Stimulated activated CD8-positive, alpha-beta memory T cell treated with anti-CD3 and anti-CD28 coated beads, Interleukin-15, amount 100 ng/mL, for 4 hours (primary cell): ENCODE data around the gene FDX1.

ENCODE experiments used
- DNase-seq, 2 donors: peaks; one replicate each; pipeline ENCODE4 v3.0.0-alpha.2; 2020; ENCODE audit warnings: low read depth in 2 of 2

Gene FDX1

GRCh38 chr11:110467556-110467955 lies 37.8 kb downstream of the FDX1 start:
- no peak for DNase-seq

GRCh38 chr11:110468121-110468520 lies 38.4 kb downstream of the FDX1 start:
- no peak for DNase-seq

GRCh38 chr11:110469127-110469526 lies 39.4 kb downstream of the FDX1 start:
- DNase-seq: no peak

GRCh38 chr11:110470716-110471115 lies 41.0 kb downstream of the FDX1 start:
- DNase-seq: no peak

GRCh38 chr11:110471371-110471770 lies 41.6 kb downstream of the FDX1 start:
- DNase-seq: no peak

- no peak for DNase-seq
These were observed 43.1 kb downstream of the FDX1 start for GRCh38 chr11:110472858-110473257.

GRCh38 chr11:110473706-110474105 lies 44.0 kb downstream of the FDX1 start:
- no peak for DNase-seq

- DNase-seq: no peak
These were observed 44.8 kb downstream of the FDX1 start for GRCh38 chr11:110474578-110474977.

GRCh38 chr11:110475671-110476070 lies 45.9 kb downstream of the FDX1 start:
- DNase-seq: no peak

GRCh38 chr11:110478410-110478809 lies 48.7 kb downstream of the FDX1 start:
- DNase-seq: no peak

- DNase-seq: no peak
These were observed 49.7 kb downstream of the FDX1 start for GRCh38 chr11:110479108-110480101.

GRCh38 chr11:110481523-110481922 lies 51.8 kb downstream of the FDX1 start:
- no peak for DNase-seq

GRCh38 chr11:110486156-110486555 lies 56.4 kb downstream of the FDX1 start:
- DNase-seq: no peak

GRCh38 chr11:110488446-110488845 lies 58.7 kb downstream of the FDX1 start:
- no peak for DNase-seq

- no peak for DNase-seq
These were observed 61.1 kb downstream of the FDX1 start for GRCh38 chr11:110490886-110491285.

GRCh38 chr11:110491577-110492320 lies 62.0 kb downstream of the FDX1 start:
- no peak for DNase-seq

- DNase-seq: no peak
These were observed 62.6 kb downstream of the FDX1 start for GRCh38 chr11:110492321-110492685.

- DNase-seq: no peak
These were observed 63.6 kb downstream of the FDX1 start for GRCh38 chr11:110493346-110493745.

- no peak for DNase-seq
These were observed 67.7 kb downstream of the FDX1 start for GRCh38 chr11:110497231-110497978.

GRCh38 chr11:110501428-110501827 lies 71.7 kb downstream of the FDX1 start:
- DNase-seq: no peak

- no peak for DNase-seq
These were observed 76.0 kb downstream of the FDX1 start for GRCh38 chr11:110505528-110506284.
